ENCODE measurements around the gene THOC2. TPM values are rescaled to one million over a fixed set of nuclear protein-coding genes. Genes with fewer than 3 reads are reported as not detected.
A peak's percentile ranks its signal among the peaks of the same experiment; 100 is the strongest.
"Not testable (repeated sequence)": the region's sequence is repeated elsewhere in the genome, so short reads cannot be mapped to it uniquely, and the experiment has no call there.

Gene THOC2
- total RNA-seq, 2 experiments from 2014 or later = 61.1 to 62.8 TPM

DNA sequence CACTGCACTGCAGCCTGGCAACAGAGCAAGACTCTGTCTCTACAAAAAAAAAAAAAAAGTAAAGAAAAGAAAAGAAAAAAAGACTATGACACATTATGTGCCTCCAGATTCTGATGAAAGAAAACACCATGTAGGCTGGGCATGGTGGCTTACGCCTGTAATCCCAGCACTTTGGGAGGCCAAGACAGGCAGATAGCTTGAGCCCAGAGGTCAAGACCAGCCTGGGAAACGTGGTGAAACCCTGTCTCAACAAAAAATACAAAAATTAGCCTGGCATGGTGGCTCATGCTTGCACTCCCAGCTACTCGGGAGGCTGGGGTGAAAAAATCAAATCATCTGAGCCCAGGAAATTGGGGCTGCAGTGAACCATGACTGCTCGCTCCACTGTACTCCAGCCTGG is 19.4 kb downstream of the THOC2 start:
- peaks cover 26% of the 10 kb centered on the region for H3K36me3 Mint-ChIP-seq (ENCODE audit: low read depth)
- DNase-seq (no peak), ATAC-seq (ENCODE audit: poor library complexity) (no peak)
- TF ChIP-seq, protein P1, sequence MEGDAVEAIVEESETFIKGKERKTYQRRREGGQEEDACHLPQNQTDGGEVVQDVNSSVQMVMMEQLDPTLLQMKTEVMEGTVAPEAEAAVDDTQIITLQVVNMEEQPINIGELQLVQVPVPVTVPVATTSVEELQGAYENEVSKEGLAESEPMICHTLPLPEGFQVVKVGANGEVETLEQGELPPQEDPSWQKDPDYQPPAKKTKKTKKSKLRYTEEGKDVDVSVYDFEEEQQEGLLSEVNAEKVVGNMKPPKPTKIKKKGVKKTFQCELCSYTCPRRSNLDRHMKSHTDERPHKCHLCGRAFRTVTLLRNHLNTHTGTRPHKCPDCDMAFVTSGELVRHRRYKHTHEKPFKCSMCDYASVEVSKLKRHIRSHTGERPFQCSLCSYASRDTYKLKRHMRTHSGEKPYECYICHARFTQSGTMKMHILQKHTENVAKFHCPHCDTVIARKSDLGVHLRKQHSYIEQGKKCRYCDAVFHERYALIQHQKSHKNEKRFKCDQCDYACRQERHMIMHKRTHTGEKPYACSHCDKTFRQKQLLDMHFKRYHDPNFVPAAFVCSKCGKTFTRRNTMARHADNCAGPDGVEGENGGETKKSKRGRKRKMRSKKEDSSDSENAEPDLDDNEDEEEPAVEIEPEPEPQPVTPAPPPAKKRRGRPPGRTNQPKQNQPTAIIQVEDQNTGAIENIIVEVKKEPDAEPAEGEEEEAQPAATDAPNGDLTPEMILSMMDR (IDR thresholded peaks at IDR 0.05) = no peak
- no peak overlapping the region for H3K27ac Mint-ChIP-seq
- peaks cover 37% of the 10 kb centered on the region for H3K4me1 Mint-ChIP-seq (ENCODE audit: low read depth)
- Histone ChIP-seq H3K27me3 (ENCODE audit: control insufficient read depth in 1 of 2, insufficient read depth in 2 of 2, low read length in 2 of 2) (no peaks in the 10 kb centered on the region), H3K4me3 (ENCODE audit: low read length) (no peak overlapping the region), H3K36me3 (ENCODE audit: insufficient read depth, low read length) (peaks cover 10% of the 10 kb centered on the region), H3K9me3 (ENCODE audit: control insufficient read depth in 1 of 2, insufficient read depth in 1 of 2, low read length in 2 of 2) (no peaks in the 10 kb centered on the region), H3K4me1 (ENCODE audit: insufficient read depth, low read length) (peaks cover 12% of the 10 kb centered on the region), H3K27ac (ENCODE audit: low read depth in 1 of 2, low read length in 2 of 2) (no peak overlapping the region)
- CTCF ChIA-PET = no interaction called here
- H3K27me3 Mint-ChIP-seq = no peaks in the 10 kb centered on the region
- H3K4me3 Mint-ChIP-seq = no peak overlapping the region
- intact Hi-C loops (cut with DNase I, micrococcal nuclease) = no loop called here
- POLR2A ChIA-PET = no interaction called here
- no peaks in the 10 kb centered on the region for H3K9me3 Mint-ChIP-seq

DNA sequence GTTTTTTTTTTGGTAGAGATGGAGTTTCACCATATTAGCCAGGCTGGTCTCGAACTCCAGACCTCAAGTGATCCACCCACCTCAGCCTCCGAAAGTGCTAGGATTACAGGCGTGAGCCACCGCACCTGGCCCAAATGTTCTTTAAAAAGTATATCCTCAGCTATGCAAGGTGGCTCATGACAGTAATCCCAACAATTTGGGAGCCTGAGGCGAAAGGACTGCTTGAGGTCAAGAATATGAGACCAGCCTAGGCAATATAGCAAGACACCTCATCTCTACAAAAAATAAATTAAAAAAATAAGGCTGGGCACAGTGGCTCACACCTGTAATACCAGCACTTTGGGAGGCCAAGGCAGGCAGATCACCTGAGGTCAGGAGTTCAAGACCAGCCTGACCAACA is 21.7 kb downstream of the THOC2 start:
- H3K27ac ChIP-seq (ENCODE audit: low read depth in 1 of 2, low read length in 2 of 2); H3K27me3 Mint-ChIP-seq; H3K4me3 Mint-ChIP-seq; DNase-seq; H3K27ac Mint-ChIP-seq; intact Hi-C loops (cut with DNase I, micrococcal nuclease); CTCF ChIA-PET; H3K4me3 ChIP-seq (ENCODE audit: low read length); POLR2A ChIA-PET; H3K9me3 ChIP-seq (ENCODE audit: control insufficient read depth in 1 of 2, insufficient read depth in 1 of 2, low read length in 2 of 2); H3K27me3 ChIP-seq (ENCODE audit: control insufficient read depth in 1 of 2, insufficient read depth in 2 of 2, low read length in 2 of 2); H3K9me3 Mint-ChIP-seq; ATAC-seq (ENCODE audit: poor library complexity): not testable (repeated sequence)
- Mint-ChIP-seq H3K4me1 (ENCODE audit: low read depth) (peaks cover 29% of the 10 kb centered on the region), H3K36me3 (ENCODE audit: low read depth) (peaks cover 21% of the 10 kb centered on the region)
- Histone ChIP-seq H3K36me3 (ENCODE audit: insufficient read depth, low read length) (peaks cover 10% of the 10 kb centered on the region), H3K4me1 (ENCODE audit: insufficient read depth, low read length) (peaks cover 12% of the 10 kb centered on the region)

DNA sequence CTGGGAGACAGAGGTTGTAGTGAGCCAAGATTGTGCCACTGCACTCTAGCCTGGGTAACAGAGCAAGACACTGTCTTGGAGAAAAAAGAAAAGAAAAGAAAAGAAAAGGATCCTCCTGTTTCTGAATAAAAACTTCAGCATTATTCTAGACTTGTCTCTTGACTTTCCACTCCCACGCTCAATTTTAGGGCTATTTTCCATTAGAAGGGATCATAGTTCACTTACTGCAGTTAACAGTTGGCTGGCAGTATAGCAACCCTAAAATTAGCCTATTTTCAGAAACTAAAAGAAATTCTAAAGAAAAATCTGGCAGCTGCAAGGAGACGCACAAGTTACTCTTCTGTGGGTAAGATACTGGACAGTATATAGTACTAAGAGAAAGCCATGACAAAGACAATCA is 28.1 kb downstream of the THOC2 start:
- ATAC-seq (ENCODE audit: poor library complexity) (no peak), DNase-seq (no peak)
- H3K4me3 ChIP-seq (ENCODE audit: low read length) = no peak overlapping the region
- H3K27ac Mint-ChIP-seq = peak overlapping the region; percentile 8
- H3K27me3 ChIP-seq (ENCODE audit: control insufficient read depth in 1 of 2, insufficient read depth in 2 of 2, low read length in 2 of 2) = no peaks in the 10 kb centered on the region
- no peaks in the 10 kb centered on the region for H3K4me1 ChIP-seq (ENCODE audit: insufficient read depth, low read length)
- H3K27ac ChIP-seq (ENCODE audit: low read depth in 1 of 2, low read length in 2 of 2) = no peak overlapping the region
- H3K4me1 Mint-ChIP-seq (ENCODE audit: low read depth) = peaks cover 8% of the 10 kb centered on the region
- no peaks in the 10 kb centered on the region for H3K9me3 ChIP-seq (ENCODE audit: control insufficient read depth in 1 of 2, insufficient read depth in 1 of 2, low read length in 2 of 2)
- no peak overlapping the region for H3K4me3 Mint-ChIP-seq
- H3K36me3 ChIP-seq (ENCODE audit: insufficient read depth, low read length) = peaks cover 3% of the 10 kb centered on the region
- H3K36me3 Mint-ChIP-seq (ENCODE audit: low read depth) = peaks cover 13% of the 10 kb centered on the region
- no peaks in the 10 kb centered on the region for H3K27me3 Mint-ChIP-seq
- TF ChIP-seq, protein P1 (IDR thresholded peaks at IDR 0.05) = no peak
- no peaks in the 10 kb centered on the region for H3K9me3 Mint-ChIP-seq
- ChIA-PET CTCF (interaction anchor here (1.2 kb wide), 1 partner anchor 38 kb away, joined by 3 read pairs; no protein-coding TSS in a partner anchor), POLR2A (interaction anchor here (0.6 kb wide), 1 partner anchor 656 kb away, joined by 3 read pairs; no protein-coding TSS in a partner anchor)
- intact Hi-C loops (cut with DNase I, micrococcal nuclease) = no loop called here

DNA sequence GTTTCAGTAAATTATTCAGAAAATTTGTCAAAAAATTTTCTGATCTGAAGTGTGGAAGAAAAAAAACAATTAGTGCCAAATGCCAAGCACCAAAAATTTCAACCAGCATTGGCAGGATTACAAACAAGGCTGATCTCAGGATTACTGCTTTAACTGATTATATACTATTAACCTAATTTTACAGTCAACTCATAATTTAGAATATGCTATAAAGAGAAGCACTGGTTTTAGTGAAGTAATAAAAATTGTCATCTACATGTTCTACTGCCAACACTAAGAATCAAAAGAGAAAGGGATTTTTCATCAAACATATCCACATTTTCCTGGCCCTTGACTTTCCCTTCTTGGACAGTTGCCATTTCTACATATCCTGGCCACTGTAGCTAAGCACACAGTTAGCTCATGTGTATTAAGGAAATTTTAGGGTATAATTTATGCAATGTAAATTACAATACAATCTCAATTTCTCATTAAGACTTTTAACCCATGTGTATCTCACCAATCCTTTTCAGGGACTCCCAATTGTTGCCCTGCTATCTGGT is 33.8 kb downstream of the THOC2 start:
- H3K36me3 ChIP-seq (ENCODE audit: insufficient read depth, low read length) = peaks cover 4% of the 10 kb centered on the region
- intact Hi-C loops (cut with DNase I, micrococcal nuclease) = no loop called here
- ChIA-PET POLR2A (no interaction called here), CTCF (no interaction called here)
- Mint-ChIP-seq H3K27ac (no peak overlapping the region), H3K36me3 (ENCODE audit: low read depth) (peaks cover 18% of the 10 kb centered on the region), H3K9me3 (no peaks in the 10 kb centered on the region), H3K27me3 (no peaks in the 10 kb centered on the region), H3K4me1 (ENCODE audit: low read depth) (no peaks in the 10 kb centered on the region), H3K4me3 (no peak overlapping the region)
- no peaks in the 10 kb centered on the region for H3K27me3 ChIP-seq (ENCODE audit: control insufficient read depth in 1 of 2, insufficient read depth in 2 of 2, low read length in 2 of 2)
- H3K27ac ChIP-seq (ENCODE audit: low read depth in 1 of 2, low read length in 2 of 2) = no peak overlapping the region
- H3K4me1 ChIP-seq (ENCODE audit: insufficient read depth, low read length) = no peaks in the 10 kb centered on the region
- no peaks in the 10 kb centered on the region for H3K9me3 ChIP-seq (ENCODE audit: control insufficient read depth in 1 of 2, insufficient read depth in 1 of 2, low read length in 2 of 2)
- DNase-seq = no peak
- no peak for ATAC-seq (ENCODE audit: poor library complexity)
- TF ChIP-seq, protein P1 (IDR thresholded peaks at IDR 0.05) = no peak
- H3K4me3 ChIP-seq (ENCODE audit: low read length) = no peak overlapping the region

All from CD4-positive, alpha-beta T cell (primary cell).